DMS153 (cell line): Measurements from ENCODE around the gene COL23A1.
"Not testable (repeated sequence)": the region's sequence is repeated elsewhere in the genome, so short reads cannot be mapped to it uniquely, and the experiment has no call there.

Experiments
- DNase-seq: peaks from one replicate; lab custom pipeline; 2025; lab: John Stamatoyannopoulos, UW

The COL23A1 gene

DNA sequence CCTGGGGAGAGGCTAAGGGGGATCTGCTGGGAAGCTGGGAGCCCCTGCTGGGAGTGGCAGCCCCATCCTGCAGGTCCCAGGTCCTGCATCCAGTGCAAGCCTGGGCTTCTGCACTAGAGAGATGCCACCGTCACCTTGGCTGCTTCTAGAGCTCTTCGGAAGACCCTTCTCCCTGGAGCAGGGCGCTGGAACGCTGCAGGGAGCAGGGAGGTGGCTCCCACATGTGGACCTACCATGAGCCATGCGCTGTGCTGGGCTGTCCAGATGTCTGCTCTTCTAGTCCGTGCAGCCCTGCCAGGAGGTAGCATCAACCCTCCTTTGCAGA lies 266.7 kb downstream of the COL23A1 start:
- DNase-seq = no peak

DNA sequence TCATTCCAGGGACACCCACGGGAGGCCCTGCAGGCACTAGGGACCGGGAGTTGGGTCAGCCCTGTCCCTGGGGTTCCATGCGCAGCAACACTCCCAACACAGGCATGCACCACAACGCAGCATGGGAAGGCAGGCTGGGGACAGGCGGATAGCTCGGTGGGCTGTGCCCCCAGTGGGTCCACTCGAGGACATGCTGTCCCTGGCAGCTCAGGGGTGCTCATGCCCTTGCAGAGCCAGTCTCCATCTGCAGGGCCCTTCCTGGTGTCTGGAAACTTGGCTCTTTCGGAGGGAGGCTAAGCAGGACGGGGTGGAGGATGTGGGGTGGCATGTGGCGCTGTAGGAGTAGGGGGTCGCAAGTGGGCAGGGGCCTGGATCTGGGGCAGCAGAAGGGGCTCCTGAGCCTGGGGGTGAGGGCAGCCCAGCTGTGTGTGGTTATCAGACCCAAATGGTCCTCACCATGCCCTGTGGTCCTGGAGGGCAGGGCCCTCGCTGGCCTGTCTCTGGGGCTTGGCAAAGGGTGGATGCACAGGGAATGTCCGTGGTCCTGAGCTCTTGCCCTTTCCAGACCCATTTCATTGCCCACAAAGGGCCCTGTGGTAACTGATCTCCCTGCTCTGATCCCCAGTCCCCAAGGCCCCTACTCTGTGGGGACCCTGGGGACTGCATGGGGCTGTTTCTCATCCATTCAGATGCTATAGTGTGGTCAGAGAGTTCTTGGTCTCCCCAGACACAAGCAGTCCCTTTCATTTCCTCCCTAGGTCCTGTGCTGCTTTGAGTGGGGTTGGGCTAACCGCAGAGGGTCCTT lies 267.3 kb downstream of the COL23A1 start:
- no peak for DNase-seq

DNA sequence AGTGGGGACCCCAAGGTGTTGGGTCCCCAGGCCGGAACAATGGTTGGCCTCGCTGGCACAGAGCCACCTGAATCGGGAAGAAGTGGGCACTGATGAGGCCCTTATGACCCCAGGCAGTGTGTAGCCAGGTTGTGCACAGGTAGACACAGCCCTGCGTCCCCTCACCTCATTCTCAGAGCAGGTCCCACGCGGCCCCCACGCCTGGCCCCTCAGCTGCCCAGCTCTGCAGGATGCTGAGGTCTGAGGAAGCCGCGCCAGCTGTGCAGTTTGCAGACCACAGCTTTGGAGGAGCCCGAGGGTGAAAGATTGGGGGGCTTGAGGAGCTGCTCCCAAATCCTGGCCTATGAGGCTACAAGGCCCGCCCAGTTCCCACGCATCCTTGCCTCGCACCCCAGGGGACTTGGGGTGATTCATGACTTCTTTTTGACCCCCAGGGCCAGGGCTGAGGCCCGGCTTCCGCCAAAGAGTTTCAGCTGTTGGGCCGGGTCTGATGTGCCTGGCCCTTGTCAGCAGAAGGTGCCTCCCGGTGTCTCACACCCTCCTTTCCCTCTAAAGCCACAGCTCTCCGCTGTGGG lies 269.8 kb downstream of the COL23A1 start:
- DNase-seq = no peak

DNA sequence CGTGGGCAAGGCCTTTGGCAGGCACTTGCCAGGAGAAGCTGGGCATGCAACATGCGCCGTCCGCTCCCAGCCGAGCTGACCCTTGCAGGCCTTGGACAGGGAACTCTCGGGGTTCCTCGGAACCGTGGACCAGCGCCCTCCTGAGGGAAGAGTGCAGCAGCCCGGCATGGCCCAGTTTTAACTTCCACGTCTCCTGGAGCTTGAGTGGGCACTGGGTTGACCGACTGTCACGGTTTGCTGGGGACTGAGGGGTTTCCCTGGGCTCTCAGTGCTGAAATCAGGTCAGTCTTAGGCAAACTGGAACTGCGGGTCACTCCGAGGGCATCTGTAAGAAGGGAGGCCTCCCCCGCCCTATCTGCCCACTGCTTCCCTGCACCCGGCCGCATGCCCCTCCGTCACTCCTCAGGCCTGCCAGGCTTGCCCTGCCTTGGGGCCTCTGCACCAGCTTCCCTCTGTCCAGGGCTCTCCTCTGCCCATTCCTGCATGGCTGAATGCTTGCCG lies 270.6 kb downstream of the COL23A1 start:
- no peak for DNase-seq

DNA sequence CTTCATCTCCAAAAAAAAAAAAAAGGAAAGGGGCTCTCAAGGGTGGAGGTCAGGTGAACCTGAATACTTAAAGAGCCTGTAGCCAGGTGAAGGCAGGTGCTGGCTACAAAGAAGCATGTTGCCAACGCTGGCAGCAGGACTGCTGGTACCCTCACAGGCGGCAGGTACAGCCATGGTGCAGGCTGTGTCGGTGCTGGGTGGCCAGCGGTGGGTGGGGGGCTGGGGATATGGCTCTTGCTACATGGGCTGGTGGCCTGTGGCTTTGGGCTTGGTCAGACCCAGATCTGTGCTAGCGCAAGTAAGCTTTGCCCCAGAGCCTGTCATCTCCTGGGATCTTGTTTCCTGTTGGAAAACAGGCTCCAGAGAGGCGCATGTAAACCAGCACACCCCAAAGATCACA lies 271.3 kb downstream of the COL23A1 start:
- DNase-seq = no peak

DNA sequence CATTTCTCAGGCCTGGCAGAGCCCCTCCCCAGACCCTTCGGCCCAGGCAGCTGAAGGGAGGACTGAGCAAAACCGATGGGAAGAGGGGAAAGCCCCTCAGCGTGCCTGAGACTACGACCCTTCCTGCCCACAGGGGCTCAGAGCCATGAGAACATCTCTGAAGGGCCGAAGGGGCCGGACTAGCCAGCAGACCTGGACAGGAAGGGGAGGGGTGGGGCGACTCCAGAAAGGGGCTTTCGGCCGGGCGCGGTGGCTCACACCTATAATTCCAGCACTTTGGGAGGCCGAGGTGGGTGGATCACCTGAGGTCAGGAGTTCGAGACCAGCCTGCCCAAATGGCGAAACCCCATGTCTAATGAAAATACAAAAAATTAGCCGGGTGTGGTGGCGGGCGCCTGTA lies 271.8 kb downstream of the COL23A1 start:
- DNase-seq = no peak

DNA sequence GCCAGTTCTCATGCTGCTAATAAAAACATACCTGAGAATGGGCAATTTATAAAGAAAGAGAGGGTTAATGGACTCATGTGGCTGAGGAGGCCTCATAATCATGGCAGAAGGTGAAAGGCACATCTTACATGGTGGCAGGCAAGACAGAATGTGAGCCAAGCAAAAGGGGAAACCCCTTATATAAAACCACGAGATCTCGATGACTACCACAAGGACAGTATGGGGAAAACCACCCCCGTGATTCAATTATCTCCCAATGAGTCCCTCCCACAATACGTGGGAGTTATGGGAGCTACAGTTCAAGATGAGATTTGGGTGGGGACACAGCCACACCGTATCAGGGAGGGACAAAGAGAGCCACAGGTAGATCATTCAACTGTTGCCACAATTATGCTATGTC lies 272.5 kb downstream of the COL23A1 start:
- not testable (repeated sequence) for DNase-seq

DNA sequence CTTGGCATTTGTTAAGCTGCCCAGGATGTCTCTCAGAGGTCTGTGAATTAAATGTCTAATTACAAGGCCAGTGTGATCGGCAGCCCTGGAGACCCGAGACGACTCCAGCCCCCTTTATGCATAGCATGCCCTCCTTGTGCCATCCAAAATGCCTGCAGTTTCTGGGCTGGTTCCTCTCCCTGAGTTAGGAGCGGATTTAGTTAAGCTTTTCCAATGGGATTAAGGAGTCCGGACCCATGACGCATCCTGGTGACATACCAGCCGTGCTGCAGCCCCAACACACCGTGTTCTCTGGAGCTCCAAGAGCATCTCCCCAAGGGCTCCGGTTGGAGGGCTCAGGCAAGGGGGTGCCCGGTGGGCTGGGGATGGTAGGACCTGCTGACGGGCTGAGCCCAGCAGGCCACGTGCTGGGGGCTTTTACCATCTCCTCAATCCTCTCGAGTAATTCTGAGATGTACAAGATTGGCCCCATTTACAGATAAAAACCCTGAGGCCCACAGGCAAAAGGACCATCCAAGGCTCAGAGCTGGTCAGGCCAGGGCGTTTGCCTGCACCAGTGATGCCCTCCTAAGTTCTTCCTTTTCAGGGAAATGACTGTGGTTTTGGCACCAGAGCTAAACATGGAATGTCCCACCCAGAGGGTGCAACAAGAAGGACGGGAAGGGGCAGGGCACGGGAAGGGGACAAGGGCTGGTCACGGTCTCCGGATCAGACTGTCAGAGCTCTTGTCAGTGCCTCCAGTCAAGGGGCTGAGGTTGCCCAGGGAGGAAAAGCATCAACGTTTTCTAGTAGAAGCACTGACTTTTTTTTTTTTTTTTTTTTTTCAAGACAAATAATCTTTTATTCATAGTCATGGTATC lies 275.0 kb downstream of the COL23A1 start:
- no peak for DNase-seq

DNA sequence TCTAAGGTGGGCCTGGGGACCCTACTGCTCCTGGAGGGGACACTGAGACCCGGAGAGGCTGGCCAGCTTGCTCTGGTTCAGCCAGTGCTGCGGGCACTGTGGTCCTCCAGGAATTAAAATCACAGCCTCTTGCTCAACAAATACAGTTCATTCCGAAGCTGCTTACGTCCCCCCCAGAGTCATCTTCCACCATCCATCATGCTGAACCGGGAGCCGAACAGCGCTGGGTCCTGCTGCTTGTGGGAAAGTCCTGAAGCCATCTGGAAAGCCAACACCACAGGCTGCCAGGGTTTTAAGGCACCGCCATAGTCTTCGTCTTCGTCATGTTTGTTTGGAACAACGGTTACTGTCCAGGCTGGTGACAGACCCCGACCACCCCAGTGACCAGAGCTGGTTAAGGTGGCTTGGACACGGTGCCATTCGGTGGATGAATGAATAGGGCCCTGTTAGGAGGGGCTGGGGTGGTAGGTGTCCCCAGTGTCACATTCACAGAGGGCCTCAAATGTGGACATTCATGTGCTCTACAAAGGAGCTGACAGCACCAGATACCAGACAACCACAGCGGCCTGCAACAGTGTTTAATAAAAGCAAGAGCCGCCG lies 276.0 kb downstream of the COL23A1 start:
- no peak for DNase-seq

DNA sequence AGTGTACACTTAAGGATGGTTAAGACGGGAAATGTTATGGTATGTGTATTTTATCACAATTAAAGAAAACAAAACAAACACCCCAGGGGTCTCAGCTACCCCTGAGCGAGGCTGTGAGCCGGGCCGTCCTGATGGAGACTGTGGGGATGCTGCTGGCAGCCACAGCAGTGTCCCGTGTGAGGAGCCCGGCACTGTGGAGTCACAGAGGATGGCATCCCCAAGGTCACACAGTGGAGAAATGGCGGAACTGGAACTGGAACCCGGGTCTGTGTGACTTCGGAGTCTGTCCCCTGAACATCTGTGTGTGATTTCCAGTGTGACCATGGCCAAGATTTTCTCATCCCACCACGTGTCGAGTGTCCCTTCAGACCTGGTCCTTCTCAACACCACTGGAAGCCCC lies 276.9 kb downstream of the COL23A1 start:
- DNase-seq = no peak

DNA sequence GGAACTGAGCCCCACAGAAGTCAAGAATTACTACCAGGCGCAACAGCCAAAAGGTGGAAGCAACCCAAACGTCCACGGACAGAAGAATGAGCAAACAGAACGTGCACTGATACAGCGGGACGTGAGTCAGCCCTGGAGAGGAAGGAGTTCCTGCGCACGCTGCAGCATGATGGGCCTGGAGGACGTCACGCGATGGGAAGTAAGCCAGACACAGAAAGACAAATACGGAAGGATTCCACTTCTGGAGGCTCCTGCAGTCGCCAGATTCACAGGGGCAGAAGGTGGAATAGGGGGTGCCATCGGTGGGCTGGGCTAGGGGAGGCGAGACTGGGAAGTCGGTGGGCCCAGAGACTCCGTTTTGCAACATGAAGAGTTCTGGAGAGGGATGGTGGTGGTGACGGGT lies 277.3 kb downstream of the COL23A1 start:
- DNase-seq = no peak

DNA sequence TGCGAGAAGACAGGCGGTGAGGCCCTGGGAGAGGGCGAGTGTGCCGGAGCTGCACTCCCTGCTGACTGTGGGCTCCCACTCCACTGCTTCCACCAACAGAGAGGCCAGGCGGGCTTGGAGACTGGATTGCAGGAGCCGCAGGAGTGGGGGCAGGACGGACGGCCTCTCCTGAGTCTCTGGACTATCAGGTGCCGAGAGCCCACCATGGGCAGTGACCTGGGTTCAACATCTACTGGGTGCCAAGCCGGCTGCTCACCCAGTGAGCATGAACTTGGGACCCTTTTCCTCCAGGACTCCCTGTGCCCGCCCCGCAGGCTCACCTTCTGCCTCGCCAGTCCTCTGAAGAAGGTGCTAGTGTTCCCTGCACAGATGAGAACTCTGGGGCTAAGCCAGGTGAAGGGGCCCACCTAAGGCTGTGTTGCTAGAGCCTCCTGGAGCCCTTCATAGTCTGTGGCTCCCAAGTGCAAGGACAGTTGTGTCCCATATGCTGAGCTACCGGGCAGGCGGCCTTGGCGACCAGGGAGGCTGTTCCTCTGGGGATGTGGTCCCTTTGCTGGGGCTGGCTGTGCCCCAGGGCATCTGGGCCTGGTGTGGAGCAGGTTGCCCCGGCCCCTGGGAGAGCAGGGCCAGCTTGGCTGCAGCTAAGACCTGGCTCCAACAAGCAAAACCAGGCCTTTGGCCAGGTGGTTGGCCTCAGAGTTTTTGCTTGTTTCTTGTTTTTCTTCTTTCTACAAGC lies 279.9 kb downstream of the COL23A1 start:
- DNase-seq = no peak

DNA sequence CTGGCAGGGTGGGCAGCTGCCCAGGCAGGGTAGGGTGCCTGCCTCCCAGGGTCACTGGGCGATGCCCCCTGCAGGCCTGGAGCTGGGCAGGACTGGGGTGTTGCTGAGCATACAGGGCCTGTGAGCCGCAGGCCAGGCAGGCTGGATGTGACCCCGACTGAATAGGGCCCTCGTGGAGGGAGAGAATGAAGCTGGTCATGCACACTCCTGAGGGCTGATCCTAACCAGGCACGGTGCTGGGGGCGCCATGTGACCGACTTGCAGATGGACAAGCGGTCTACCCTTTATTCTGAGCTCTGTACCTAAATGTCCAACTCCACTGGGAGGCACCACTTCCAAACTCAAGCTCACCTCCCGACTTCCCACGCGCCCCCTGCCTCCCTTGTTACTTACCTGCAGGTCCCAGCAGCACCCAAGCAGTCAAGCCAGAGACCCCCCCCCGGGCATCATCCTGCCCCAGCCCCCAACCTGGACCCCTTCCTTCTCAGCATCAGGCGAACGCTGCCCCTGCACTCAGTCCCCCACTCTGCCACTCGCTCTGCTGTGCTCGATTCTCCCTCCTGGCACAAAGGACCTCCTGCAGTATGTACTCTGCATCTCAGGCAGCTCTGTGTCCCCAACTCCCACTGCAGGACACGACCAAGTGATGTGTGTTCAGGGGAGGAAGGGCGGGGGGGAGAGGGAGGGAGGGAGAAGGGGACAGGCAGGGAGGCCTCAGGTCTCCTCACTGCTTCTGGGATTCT lies 280.8 kb downstream of the COL23A1 start:
- DNase-seq = no peak

DNA sequence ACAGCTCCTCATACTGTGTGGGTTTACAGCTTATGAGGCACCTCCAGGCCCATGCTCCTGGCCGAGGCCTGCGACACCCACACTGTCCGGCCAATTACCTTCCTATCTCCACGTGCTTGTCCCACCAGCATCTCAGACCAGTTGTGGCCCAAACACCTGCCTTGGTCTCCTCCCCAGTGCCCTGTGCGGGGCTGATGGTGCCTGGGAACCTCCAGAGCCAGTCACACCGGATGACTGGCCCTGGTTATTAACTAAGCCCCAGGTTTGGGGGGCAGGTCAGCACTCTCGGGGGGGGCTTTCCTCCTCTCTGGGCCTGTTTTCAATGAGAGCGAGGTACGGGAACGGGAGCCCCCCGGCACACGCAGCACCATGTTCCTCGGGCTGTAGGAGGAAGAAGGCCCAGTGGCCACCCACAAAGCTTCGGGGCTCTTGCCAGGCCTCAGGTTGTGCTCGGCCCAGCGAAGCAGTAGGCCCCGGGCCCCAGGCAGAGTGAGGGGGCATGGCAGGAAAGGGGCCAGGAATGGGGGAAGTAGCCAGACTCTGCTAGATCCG lies 281.6 kb downstream of the COL23A1 start:
- no peak for DNase-seq

DNA sequence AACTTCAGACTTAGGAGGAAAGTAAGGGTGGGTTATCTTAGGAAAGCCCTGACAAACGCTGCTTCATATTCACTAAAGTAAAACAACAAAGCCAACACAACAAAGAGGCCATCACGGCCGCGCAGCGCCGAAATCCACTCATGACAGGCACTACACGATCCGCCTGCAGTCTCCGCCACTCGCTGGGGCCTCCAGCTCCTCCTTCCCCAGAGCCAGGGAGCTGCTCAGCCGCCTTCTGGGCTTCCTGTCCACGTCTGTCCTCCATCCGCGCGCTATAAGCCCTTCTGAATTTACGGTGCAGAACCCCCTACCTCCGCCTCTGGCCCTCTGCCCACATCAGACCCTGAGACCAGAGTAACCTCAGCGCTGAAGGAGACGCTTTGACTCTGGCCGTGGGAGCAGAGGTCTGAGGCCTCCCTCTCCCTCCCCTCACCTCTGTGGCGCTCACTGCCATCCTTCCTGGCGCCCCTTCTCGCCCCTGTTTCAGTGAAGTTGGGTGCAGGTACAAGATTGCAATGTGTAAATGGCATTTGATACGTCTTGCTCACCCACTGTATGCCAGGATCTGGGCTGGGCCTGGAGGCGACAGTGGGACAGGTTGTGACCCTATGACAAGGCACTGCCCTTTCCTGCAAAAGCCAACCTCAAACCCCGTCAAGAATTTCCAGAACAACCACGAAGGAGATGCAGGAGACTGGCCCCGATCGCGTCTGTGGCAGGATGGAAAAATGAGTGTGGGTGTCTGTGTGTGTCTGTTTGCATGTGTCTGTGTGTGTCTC lies 282.7 kb downstream of the COL23A1 start:
- DNase-seq = no peak

DNA sequence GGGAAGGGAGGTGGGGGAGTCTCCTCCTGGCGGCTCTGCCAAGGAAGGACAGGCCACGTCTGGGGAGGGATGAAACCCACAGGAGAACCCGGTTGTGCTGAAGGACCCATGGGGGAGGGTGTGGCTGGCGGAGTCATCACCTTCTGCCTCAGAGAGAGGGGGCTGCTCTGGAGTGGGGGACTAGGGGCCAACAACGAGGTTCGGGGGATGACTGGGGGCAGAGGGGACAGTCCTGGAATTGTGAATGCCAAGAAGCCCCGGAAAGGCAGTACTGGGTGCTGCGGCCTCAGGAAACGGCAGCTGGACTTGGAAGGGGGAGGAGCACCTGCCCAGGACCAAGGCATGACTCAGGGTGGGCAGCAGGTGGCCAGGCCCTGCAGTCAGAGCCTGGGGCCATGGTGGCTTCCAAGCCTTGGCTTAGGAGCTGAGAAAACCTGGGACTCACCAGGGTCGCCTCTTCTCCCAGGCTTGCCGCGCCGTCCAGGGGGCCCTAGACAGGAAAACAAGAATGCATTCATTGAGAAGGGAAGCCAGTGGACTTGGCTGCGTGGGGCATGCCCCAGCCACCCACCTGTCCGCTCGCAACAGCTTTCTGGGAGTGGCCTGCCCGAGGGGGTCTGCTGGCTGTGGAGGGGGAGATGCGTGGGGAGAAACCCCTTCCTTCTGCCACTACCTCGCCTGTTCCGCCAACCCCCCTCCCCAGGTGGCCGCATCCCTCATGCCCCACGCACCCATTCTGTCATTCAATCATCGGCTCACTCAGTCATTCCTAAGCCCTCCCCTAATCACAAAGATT lies 283.6 kb downstream of the COL23A1 start:
- no peak for DNase-seq

DNA sequence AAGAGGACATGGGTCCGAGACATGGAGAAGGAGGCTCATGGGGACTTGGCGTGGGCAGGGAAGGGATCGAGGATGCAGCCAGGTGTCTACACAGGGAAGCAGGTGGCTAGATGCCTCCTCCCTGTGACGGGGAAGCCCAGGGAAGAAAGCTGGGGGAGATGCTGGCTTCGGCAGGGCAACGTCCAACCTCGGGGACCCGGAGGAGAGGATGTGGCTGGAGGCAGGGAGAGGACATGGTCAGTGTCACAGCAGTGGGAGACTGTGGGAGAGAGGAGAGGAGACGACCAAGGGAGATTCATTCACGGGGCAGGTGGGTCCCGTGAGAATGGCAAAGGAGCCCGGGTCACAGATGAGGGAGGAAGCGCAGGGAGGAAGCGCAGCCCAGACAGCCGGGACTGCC lies 284.4 kb downstream of the COL23A1 start:
- DNase-seq = no peak

DNA sequence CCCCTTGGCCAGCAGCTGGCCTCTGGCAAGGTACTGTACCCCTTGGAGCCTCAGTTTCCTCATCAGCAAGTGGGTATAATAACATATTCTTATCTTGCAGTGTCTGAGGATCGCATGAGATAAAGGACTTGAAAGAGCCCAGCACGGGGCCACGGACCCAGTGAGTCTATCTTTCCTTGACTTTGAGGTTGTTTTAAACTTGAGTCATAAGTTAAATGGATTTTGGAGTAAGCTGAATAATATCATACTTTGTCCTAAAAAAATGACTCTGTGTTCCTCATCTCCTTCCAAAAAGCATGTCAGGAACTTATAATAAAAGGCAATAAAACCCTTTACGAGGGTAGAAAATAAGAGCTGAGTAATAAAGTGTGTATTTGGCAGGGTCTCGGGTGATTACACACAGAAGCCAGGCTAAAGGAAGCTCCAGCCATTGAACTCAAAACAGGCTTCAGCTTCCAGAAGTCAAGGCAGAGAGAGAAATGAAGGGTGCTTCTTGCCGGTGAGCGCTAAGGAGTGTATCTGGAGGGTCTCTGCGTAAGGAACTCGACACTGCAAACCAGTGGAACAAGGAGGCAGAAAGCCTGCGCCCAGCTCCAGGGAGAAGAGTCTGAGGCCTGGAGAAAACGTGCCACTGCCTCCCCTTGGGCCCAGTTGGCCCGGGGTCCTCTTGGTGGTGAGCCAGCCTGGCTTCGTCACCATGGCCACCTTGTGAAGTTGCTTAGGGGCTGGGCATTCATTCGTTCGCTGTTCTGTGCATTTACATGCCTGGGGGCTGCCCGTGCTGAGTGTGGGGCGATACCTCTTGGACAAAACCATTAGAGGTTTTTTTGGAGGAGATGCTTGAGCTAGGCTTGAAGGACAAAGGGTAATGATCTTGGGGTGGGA lies 285.2 kb downstream of the COL23A1 start:
- no peak for DNase-seq
